KMS-11 (cell line): Measurements from ENCODE around the gene RNASE9.

Experiments
- H2AFZ ChIP-seq: fragments of 200-600 bp; sonication (generic); 2 replicates; pipeline ENCODE4 v1.6.1; 2016; ENCODE audit warnings: antibody characterized with exemption, mixed run types, low read depth
- H3K27ac ChIP-seq: fragments of 200-600 bp; sonication (generic); 2 replicates; pipeline ENCODE4 v1.6.1; 2016; ENCODE audit warnings: mild to moderate bottlenecking, mixed run types
- H3K27me3 ChIP-seq: fragments of 200-600 bp; sonication (generic); 2 replicates; pipeline ENCODE4 v1.6.1; 2017; ENCODE audit warnings: mild to moderate bottlenecking, low read depth, mixed run types, moderate library complexity; ENCODE audit not compliant: insufficient read depth
- H3K36me3 ChIP-seq: fragments of 200-600 bp; sonication (generic); 2 replicates; pipeline ENCODE4 v1.6.1; 2017; ENCODE audit warnings: mild to moderate bottlenecking, mixed run types; ENCODE audit not compliant: insufficient read depth
- H3K4me1 ChIP-seq: fragments of 200-600 bp; sonication (generic); 2 replicates; pipeline ENCODE4 v1.6.1; 2016; ENCODE audit warnings: mild to moderate bottlenecking, low read depth, mixed run types; ENCODE audit not compliant: poor library complexity, severe bottlenecking
- H3K4me2 ChIP-seq: fragments of 200-600 bp; sonication (generic); 2 replicates; pipeline ENCODE4 v1.7.0; 2016; ENCODE audit warnings: mild to moderate bottlenecking, mixed run types
- H3K4me3 ChIP-seq: fragments of 200-600 bp; sonication (generic); IDR thresholded peaks from 2 replicates; pipeline ENCODE4 v1.6.1; 2017; ENCODE audit warnings: low read depth, low read length, mixed read lengths; ENCODE audit not compliant: insufficient read depth
- H3K79me2 ChIP-seq: fragments of 200-600 bp; sonication (generic); 2 replicates; pipeline ENCODE4 v1.6.1; 2016; ENCODE audit warnings: low read depth, mixed run types; ENCODE audit not compliant: insufficient read depth
- H3K9ac ChIP-seq: fragments of 200-600 bp; sonication (generic); 2 replicates; pipeline ENCODE4 v1.6.1; 2016; ENCODE audit warnings: mild to moderate bottlenecking, mixed run types
- H4K20me1 ChIP-seq: fragments of 200-600 bp; sonication (generic); 2 replicates; pipeline ENCODE4 v1.6.1; 2016; ENCODE audit warnings: mild to moderate bottlenecking, mixed run types; ENCODE audit not compliant: insufficient read depth
- CTCF ChIP-seq: fragments of 200-600 bp; sonication (generic); conservative IDR thresholded peaks from 2 replicates; pipeline ENCODE4 v1.6.1; 2017; ENCODE audit warnings: low read depth, mild to moderate bottlenecking, antibody characterized with exemption, low read length, moderate library complexity, mixed read lengths

Gene RNASE9

GRCh38 chr14:20559461-20559904 is 1.4 kb downstream of the RNASE9 start:
- no peak for TF ChIP-seq CTCF
- no peak overlapping the region for H3K4me3 ChIP-seq
- no peak overlapping the region for H3K4me2 ChIP-seq

GRCh38 chr14:20557212-20557542 is 3.7 kb downstream of the RNASE9 start:
- H3K9ac ChIP-seq = no peak overlapping the region
- H2AFZ ChIP-seq = no peak overlapping the region
- TF ChIP-seq CTCF = no peak
- no peaks in the 10 kb centered on the region for H3K79me2 ChIP-seq
- H3K4me1 ChIP-seq = no peaks in the 10 kb centered on the region
- no peak overlapping the region for H3K4me3 ChIP-seq
- no peaks in the 10 kb centered on the region for H4K20me1 ChIP-seq
- no peaks in the 10 kb centered on the region for H3K27me3 ChIP-seq
- H3K36me3 ChIP-seq = no peaks in the 10 kb centered on the region
- H3K4me2 ChIP-seq = no peak overlapping the region
- H3K27ac ChIP-seq = no peak overlapping the region

More at GRCh38 chr14:20559461-20559904, 1.4 kb downstream of the RNASE9 start:
- Histone ChIP-seq H3K27ac (no peak overlapping the region), H3K9ac (no peak overlapping the region), H4K20me1 (no peaks in the 10 kb centered on the region), H3K27me3 (no peaks in the 10 kb centered on the region), H3K79me2 (no peaks in the 10 kb centered on the region), H3K36me3 (no peaks in the 10 kb centered on the region), H2AFZ (no peak overlapping the region), H3K4me1 (no peaks in the 10 kb centered on the region)

GRCh38 chr14:20556500-20557211 is 4.2 kb downstream of the RNASE9 start:
- no peaks in the 10 kb centered on the region for H3K79me2 ChIP-seq
- no peak overlapping the region for H3K4me2 ChIP-seq
- H3K9ac ChIP-seq = no peak overlapping the region
- no peak for TF ChIP-seq CTCF
- H4K20me1 ChIP-seq = no peaks in the 10 kb centered on the region
- no peak overlapping the region for H3K4me3 ChIP-seq
- no peak overlapping the region for H3K27ac ChIP-seq
- no peaks in the 10 kb centered on the region for H3K4me1 ChIP-seq
- H2AFZ ChIP-seq = no peak overlapping the region
- no peaks in the 10 kb centered on the region for H3K36me3 ChIP-seq
- no peaks in the 10 kb centered on the region for H3K27me3 ChIP-seq

GRCh38 chr14:20555845-20556244 is 5.0 kb downstream of the RNASE9 start:
- H3K4me2 ChIP-seq = no peak overlapping the region
- H3K36me3 ChIP-seq = no peaks in the 10 kb centered on the region
- TF ChIP-seq CTCF = no peak
- H3K9ac ChIP-seq = no peak overlapping the region
- no peaks in the 10 kb centered on the region for H3K4me1 ChIP-seq
- no peaks in the 10 kb centered on the region for H3K79me2 ChIP-seq
- H4K20me1 ChIP-seq = no peaks in the 10 kb centered on the region
- H3K4me3 ChIP-seq = no peak overlapping the region
- no peak overlapping the region for H2AFZ ChIP-seq
- H3K27me3 ChIP-seq = no peaks in the 10 kb centered on the region
- H3K27ac ChIP-seq = no peak overlapping the region
